GM19035 (cell line): ENCODE results near the gene HEXIM1.

ENCODE experiments used
- ATAC-seq: cut with Tn5 transposase; IDR thresholded peaks from one replicate; pipeline ENCODE4 v1.9.1; 2021; ENCODE audit not compliant: unreplicated experiment

The HEXIM1 gene

GRCh38 chr17:45128989-45129388 is 19.3 kb upstream of the HEXIM1 start:
- no peak for ATAC-seq

GRCh38 chr17:45129426-45129939 is 18.8 kb upstream of the HEXIM1 start:
- ATAC-seq = no peak

- no peak for ATAC-seq
These were observed 18.2 kb upstream of the HEXIM1 start for GRCh38 chr17:45129940-45130680.

GRCh38 chr17:45130681-45131615 is 17.3 kb upstream of the HEXIM1 start:
- no peak for ATAC-seq

- no peak for ATAC-seq
These were observed 16.5 kb upstream of the HEXIM1 start for GRCh38 chr17:45131616-45132319.

- ATAC-seq = no peak
These were observed 16.0 kb upstream of the HEXIM1 start, which contains the start of gene PLCD3 for GRCh38 chr17:45132320-45132571. PLCD3 (minus strand) TSS chr17:45132515; CDS start chr17:45132410, 105 bp downstream.

GRCh38 chr17:45132572-45133463 is 15.5 kb upstream of the HEXIM1 start:
- no peak for ATAC-seq

GRCh38 chr17:45135192-45135977 is 12.9 kb upstream of the HEXIM1 start, which contains the start of gene ACBD4:
ACBD4 (plus strand) TSS chr17:45135687; CDS start chr17:45136145, 458 bp downstream.
- ATAC-seq = peak; percentile 82

GRCh38 chr17:45135978-45136791 is 12.1 kb upstream of the HEXIM1 start:
- no peak for ATAC-seq

- no peak for ATAC-seq
These were observed 11.3 kb upstream of the HEXIM1 start for GRCh38 chr17:45136846-45137560.

- no peak for ATAC-seq
These were observed 10.5 kb upstream of the HEXIM1 start for GRCh38 chr17:45137561-45138305.

GRCh38 chr17:45138911-45139532 is 9.3 kb upstream of the HEXIM1 start:
- no peak for ATAC-seq

- no peak for ATAC-seq
These were observed 8.7 kb upstream of the HEXIM1 start for GRCh38 chr17:45139533-45139920.

- no peak for ATAC-seq
These were observed 5.1 kb upstream of the HEXIM1 start for GRCh38 chr17:45143094-45143670.

GRCh38 chr17:45143767-45144198 is 4.5 kb upstream of the HEXIM1 start:
- no peak for ATAC-seq
